HG03064 (cell line): Measurements from ENCODE around the gene DYNC1I2.
"Not testable (repeated sequence)": the region's sequence is repeated elsewhere in the genome, so short reads cannot be mapped to it uniquely, and the experiment has no call there.

Source experiments
- ATAC-seq: cut with Tn5 transposase; IDR thresholded peaks from one replicate; pipeline ENCODE4 v1.9.1; 2021; ENCODE audit warnings: low read depth; ENCODE audit not compliant: unreplicated experiment

The DYNC1I2 gene

DNA sequence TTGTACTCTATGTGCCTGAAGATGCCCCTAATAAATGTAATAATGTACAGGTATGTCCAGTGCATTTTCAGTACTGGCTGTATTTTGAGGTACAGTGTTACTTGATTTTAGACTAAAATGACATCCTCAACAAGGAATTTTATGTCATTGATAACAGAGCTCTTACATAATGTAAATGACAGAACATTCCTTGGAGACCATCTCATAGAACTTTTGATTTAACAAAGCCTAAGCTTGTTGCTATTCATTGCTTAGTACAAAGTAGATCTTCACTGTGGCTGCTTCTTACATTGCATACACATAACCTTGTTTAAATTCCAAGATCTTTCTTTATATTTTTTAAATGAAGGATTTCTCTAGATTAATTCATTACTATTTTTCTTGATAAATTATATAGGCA, 24.1 kb downstream of the DYNC1I2 start:
- no peak for ATAC-seq

DNA sequence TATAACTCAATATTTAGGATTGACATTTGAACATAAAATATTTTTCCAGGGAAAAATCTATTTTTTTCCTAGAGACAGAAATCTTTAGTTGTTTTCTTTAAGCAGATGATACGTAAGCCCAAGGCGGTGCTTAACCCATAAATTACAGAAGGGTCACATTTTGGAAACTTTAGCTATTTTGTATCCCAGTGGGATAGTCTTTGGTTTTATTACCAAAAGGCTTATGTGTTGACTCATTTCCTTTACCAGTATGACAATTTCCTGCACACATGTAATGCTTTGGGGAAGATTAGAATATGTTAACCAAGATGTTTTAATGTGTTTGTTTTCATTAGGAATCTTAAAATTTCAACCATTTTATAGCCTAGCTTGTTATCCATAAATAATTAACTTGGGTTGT, 24.8 kb downstream of the DYNC1I2 start:
- no peak for ATAC-seq

DNA sequence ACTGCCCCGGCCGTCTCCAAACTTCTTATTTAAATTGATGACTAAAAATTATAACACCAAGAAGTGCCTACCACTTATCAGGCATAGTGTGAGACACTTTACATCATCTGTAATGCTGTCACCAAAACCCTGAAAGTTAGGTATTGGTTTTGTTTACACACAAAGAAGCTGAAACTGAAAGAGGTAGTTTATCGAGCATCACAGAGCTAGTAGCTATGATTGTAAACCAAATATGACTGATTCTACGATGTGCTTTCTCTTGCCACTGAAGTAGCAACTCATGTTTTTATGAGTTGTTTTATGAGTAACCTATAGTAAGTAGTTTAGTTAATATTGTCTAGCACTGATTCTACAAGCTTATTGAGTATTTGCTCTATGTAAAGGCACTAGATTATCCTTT, 31.5 kb downstream of the DYNC1I2 start:
- ATAC-seq = peak; percentile 76

DNA sequence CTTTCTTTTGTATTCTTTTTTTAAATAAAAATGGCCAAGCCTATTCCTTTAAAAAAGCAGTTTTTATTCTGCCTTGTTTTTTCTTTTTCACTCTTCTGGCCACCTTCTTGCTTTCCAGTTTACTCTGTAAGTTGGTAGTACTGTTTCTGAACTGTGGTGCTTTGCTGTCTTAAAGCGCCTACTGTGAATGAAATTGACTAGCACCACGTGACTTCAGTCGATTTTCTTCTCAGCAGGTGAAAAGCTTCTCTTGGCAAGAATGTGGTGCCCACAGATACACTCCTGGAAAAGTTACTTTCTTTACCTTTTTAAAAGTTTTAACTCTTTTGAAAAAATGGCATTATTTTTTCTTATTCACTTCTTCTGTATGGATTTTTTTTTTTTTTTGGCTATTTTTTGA, 32.4 kb downstream of the DYNC1I2 start:
- ATAC-seq = no peak

DNA sequence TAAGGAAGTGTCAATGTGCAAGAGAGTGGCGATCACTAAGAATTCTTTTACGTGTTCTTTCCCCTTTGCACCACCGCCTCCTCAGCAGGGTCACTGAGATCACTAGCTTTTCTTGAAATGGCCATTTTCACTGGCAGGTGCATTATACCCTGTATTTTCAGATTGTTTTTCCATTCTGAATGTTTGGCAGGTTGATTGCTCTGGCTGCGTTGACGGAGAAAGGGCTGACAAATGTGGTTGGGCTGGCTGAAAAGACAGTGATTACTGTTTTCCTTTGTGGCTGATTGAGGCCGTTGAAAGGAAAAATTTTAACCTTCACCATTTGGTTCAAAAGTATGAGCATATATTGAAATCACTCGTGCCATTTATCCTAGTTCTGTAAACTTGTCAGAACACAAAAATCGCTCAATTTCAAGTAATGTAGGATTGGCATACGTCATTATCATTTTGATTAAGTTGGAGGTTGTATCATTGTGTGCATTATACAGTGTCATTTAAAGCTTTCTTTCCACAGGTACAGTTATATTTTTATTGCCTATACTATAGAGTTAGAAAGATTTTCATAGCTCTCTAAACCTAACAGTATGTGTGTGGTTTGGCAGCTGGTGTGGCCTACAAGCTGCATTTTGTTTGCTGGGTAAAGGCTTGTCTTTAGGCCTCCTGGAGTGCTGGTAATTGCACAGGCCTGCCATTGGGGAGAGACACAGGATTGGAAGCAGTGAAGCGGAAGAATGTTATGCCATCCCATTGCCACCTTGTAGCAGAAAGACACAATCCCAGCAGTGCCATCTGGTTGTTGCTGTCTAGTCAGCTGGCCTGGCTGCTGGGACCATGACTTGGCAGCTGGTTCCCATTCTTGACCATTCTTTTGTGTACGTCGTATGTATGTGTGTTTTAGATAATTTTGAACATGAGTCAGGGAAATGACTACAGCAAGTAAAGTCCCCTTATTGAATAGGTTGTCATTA, 36.7 kb downstream of the DYNC1I2 start:
- ATAC-seq = no peak

DNA sequence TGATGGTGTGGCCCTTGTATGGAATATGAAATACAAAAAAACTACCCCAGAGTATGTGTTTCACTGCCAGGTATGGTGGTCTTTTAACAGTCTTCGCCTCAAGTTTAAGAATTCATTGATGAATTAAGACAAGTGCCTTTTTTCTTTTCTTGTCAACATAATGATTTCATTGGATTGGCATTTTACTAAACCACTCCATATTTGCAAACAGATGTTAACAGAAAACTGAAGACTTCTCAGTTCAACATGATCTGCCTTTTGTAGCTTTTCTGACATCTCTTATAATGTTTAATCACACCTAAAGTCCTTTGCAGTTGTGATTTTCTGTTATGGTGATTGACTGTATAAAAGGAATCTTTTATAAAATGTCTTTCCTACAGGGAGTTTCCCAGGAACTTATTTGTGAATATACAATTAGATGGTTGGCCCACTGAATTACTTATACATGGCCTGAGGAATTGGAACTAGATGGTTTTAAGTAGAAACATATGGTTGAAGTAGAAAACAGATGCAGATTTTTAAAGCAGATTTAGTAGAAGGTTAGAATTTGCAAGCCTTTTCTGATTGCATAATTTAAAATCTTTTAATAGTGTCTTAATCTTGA, 39.7 kb downstream of the DYNC1I2 start:
- ATAC-seq = no peak

DNA sequence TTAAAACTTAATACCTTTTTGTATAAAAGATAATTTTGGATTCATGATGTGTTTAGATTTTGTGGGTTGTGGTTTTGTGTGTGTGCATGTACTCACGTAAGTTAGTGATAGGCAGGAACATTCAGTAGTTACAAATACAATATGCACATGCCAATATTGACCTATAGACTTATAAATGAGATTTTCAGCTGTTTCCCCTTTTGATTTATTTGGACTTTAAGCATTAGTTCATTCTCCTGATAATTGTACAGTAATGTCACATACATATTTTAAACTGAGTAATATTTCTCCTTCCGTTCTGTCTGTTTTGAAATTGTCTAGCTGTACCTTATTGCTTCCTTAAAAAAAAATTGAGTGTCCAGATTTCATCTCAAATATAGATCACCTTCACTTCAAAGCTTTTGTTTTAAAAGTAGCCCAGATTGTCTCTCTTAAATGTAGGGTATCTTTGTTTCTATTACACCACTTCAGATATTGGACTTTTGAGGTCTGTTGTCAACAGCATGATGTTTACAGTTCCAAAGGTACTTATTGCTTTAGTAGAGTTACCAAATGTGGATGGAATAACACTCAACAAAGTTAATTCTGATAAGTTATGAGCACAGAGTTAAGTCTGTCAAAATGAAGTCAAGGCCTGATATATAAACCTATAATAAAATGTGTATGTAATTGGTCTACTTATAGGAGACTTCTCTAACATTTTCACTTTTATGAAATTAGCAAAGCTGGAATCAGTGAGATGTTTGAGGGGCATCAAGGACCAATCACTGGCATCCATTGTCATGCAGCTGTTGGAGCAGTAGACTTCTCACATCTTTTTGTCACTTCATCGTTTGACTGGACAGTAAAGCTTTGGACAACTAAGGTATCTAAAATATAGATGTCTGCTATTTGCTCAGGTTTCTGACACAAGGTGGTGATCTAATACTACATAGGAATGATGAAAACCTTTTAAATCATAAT, 42.0 kb downstream of the DYNC1I2 start:
- no peak for ATAC-seq

DNA sequence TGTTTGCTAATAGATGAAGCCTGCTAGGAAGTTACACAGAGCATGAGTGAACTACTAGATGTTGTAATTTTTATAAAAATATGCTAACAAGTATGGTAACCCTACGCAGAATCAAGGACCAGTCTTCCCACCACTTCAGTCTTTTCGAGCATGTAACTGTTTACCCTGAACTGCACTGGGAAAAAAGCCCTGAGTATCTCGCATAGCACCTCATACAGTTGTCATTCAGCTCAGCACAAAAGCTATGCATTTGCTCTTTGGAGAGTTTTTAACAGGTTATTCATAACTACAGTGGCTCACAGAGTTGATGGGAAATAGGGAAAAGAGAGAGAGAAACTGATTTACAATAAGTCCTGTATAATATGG, 42.7 kb downstream of the DYNC1I2 start:
- ATAC-seq = no peak

DNA sequence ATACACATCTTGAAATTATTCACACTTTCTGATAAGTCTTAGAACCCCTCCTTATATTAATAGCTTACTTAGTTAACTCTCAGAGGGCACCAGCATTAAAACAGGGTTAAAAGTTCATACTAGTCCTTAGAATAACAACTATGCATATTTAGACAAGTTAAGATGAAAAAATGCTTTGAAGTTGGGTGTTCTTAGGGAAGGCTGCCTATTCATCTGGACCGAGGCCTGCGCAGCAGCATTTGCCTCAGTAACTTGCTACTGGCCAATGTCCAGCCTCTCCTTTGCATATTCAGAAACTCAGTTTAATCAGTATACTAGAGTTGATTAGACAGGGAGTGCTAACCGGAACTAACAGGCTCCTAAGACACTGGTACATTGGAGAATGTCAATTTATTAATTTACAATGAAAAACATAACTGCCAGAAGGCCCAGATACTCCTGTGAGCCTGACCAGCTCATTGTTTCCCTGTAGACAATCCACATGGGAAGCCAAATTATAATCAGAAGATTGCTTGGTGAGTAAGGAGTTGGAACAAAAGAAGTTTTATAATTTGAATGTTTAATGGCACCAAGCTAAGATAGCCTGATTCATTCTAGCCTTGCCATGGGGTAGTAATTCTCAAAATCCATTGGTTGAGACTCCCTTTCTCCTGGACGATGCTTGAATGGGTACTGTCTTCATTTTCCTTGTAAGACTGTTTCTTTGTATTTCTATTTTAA, 48.9 kb downstream of the DYNC1I2 start:
- no peak for ATAC-seq

DNA sequence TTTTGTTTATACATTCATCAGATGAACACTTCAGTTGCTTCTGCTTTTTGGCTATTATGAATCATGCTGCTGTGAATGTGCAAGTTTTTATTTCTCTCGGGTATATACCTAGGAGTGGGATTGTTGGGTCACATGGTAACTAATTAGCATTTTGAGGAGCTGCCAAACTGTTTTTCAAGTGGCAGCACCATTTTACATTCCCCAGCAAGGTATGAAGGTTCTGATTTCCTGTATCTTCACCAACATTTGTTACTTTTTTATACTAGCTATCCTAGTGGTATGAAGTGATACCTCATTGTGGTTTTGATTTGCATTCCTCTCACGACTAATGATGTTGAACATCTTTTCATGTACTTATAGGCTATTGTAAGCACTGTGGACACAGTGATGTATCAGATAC, 53.9 kb downstream of the DYNC1I2 start:
- ATAC-seq = no peak

DNA sequence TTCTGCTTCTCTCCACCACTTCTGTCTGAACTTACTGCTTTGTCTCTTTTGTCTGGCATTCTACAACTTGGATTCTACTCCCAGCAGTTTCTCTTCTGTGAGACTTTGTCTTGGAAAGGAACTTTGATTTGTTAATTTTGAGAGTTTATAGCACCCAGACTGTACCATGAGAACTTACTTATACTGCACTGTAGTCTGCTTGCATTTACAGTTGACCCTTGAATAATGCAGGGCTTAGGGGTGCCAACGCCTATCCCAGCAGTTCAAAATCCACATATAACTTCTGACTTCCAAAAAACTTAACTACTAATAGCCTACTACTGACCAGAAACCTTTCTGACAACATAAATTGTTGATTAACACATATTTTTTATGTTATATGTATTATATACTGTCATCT, 55.5 kb downstream of the DYNC1I2 start:
- no peak for ATAC-seq

DNA sequence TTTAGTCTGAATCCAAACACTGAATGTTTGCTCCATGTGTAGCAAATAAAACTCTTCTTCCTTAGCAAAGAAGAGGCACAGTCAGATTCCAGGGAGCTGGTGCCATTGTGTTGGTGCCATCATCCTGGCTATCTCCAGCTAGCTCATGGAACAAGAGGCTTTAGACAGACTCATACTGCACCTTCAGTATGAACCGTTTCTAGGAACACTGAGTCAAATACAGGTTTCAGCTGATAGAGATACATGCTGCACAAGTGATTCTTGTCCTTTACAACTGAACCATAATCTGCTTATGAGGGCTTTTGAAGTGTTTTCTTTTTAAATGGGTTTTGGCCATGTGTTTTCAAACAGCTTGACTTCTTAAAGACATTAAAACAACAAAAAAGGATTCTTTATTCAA, 57.9 kb downstream of the DYNC1I2 start:
- no peak for ATAC-seq

DNA sequence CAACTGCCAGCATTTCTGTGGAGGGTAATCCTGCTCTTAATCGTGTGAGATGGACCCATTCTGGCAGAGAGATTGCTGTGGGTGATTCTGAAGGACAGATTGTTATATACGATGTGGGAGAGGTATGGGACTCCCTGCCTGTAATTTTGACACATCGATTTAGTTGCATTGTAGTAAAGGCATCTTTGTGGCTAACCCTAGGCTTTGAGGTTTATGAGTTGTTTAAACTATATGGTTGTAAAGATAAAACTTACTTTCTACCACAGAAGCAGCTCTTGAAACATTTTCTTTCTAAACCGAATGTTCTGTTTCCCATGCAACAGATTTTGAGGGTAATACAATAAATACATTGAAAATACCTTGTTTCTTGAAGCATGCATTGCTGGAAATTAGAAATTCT, 58.5 kb downstream of the DYNC1I2 start:
- no peak for ATAC-seq

DNA sequence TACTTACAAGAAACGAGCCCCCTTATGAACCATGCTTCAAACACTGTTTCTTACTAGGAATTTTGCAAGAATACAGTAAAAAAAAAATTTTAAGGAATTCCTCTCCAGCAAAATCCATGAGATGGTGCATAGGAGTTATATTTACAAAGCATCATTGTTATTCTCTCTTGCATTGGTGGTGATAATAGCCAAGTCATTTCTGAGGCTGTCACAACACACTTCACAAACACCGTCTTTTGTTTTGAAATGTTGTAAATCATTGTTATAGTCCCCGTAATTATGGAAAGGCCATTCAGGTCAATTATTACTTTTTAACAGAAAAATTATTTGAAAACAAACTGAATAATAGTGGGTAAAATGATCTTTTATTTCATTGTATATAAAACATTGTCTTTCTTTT, 60.1 kb downstream of the DYNC1I2 start:
- no peak for ATAC-seq

DNA sequence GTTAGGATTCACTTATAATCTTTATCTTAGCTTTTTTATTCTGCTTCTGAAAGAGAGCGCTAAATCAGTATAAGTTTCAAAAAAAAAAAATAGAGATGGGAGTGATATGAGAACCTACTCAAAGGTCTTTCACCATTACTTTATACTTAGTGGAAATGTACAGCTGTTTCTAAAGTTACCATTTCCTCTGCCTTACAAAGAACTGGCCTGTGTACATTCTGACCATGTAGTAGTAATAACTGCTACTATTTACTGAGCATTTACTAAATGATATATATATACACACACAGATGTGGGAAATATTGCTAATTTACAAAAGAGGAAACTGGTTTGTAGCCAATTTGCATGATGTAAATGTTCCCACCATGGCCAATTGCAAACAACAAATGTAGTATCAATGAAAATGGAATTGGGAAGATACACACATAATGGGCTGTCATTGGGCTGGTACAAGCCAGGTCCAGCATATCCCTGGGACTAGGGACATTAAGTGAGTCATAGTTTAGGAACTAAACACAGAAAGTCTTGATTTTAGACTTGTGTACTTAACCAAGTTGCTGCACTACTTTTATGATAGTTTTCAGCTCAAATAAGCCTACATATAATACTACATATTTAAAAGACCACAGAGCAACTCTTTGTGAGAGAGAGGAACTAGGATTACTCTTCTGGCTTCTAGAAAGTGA, 67.1 kb downstream of the DYNC1I2 start:
- no peak for ATAC-seq

DNA sequence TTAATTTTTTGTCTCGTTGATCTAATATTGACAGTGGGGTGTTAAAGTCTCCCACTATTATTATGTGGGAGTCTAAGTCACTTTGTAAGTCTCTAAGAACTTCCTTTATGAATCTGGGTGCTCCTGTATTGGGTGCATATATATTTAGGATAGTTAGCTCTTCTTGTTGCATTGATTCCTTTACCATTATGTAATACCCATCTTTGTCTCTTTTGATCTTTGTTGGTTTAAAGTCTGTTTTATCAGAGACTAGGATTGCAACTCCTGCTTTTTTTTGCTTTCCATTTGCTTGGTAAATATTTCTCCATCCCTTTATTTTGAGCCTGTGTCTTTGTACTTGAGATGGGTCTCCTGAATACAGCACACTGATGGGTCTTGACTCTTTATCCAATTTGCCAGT, 71.5 kb downstream of the DYNC1I2 start:
- not testable (repeated sequence) for ATAC-seq

DNA sequence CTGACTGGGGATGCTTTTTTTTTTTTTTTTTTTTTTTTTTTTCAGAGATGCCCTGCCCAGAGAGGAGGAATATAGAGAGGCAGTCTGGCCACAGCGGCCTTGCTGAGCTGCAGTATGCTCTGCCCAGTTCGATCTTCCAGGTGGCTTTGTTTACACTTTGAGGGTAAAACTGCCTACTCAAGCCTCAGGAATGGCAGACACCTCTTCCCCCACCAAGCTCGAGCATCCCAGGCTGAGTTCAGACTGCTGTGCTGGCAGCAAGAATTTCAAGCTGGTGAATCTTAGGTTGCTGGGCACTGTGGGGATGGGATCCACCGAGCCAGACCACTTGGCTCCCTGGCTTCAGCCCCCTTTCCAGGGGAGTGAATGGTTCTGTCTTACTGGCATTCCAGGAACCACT, 73.9 kb downstream of the DYNC1I2 start:
- ATAC-seq = not testable (repeated sequence)

DNA sequence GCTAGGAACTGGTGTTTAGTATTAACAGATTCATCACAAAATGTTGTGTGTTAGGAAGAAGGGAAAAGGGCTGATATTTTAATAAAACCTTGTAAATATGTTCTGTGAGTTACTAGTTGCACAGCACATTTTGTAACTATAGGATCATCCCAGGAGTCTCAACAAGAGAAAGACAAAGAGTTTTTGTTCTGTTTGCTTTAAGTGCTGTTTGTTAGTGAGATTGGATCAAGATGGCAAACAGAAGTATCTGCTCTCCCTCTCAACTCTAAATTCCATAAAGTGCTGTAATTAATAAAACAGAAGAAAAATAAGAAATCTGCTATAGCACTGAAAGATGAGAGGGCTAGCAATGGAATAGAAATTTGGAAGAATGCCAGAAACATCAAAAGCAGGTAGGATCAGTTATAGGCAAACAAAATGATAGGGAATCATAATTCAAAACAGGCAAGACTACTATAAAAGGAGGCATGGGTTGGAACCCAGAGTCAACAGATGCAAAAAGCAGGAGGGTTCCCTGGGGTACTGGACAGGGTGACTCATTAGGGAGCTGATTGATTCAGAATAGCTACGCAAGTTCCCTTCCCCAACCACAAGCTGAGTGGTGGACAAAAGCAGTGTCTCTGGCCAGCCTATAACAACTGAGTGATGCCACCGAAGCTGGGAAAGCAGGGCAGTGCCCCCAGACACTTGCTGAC, 75.8 kb downstream of the DYNC1I2 start:
- no peak for ATAC-seq

DNA sequence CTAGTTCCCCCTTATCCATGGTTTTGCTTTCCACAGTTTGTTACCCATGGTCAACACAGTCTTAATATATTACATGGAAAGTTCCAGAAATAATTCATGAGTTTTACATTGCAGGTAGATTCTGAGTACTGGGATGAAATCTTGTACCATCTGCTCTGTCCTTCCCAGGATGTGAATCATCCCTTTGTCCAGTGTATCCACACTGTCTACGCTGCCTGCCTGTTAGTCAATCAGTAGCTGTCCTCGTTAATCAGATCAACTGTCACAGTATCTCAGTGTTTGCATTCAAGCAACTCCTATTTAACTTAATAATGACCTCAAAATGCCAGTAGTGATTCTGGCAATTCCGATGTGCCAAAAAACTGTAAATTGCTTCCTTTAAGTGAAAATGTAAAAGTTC, 76.3 kb downstream of the DYNC1I2 start:
- ATAC-seq = no peak
